Fibroblast of lung (primary cell): ENCODE results near the gene POLG2. TPM values are rescaled to one million over a fixed set of nuclear protein-coding genes. Genes with fewer than 3 reads are reported as not detected.
"Not testable (repeated sequence)": the region's sequence is repeated elsewhere in the genome, so short reads cannot be mapped to it uniquely, and the experiment has no call there.

Experiments
- DNase-seq, 2 donors: peaks; one replicate each; pipeline versions ENCODE4 v3.0.0 to v3.0.0-alpha.2; 2010; ENCODE audit warnings: low read depth in 2 of 2
- H2AFZ ChIP-seq: 2 replicates; pipeline ENCODE4 v1.5.1; 2012; ENCODE audit warnings: low read length, control low read depth, inconsistent platforms
- H3K27ac ChIP-seq: 2 replicates; pipeline ENCODE4 v1.5.1; 2011; ENCODE audit warnings: low read length, control low read depth; ENCODE audit not compliant: insufficient read depth
- H3K27me3 ChIP-seq: 2 replicates; pipeline ENCODE4 v1.5.1; 2011; ENCODE audit warnings: mild to moderate bottlenecking, low read length; ENCODE audit not compliant: control insufficient read depth, insufficient read depth
- H3K36me3 ChIP-seq: 2 replicates; pipeline ENCODE4 v1.5.1; 2011; ENCODE audit warnings: low read length; ENCODE audit not compliant: control insufficient read depth, insufficient read depth
- H3K4me1 ChIP-seq: 2 replicates; pipeline ENCODE4 v1.5.1; 2011; ENCODE audit warnings: low read length; ENCODE audit not compliant: control insufficient read depth, insufficient read depth; ENCODE audit errors: extremely low read depth
- H3K4me2 ChIP-seq: 2 replicates; pipeline ENCODE4 v1.5.1; 2011; ENCODE audit warnings: low read length, control low read depth; ENCODE audit not compliant: insufficient read depth; ENCODE audit errors: extremely low read depth
- H3K4me3 ChIP-seq, 4 experiments: fragments of 200-600 bp in 1 of 4; sonication (generic) in 1 of 4; replicated peaks in 1 of 4; 2 replicates each; pipeline ENCODE4 v1.5.1; 2011 to 2016; ENCODE audit warnings: low read length in 4 of 4, low read depth in 3 of 4, mild to moderate bottlenecking in 3 of 4, control low read depth in 2 of 4, inconsistent platforms in 1 of 4, mixed read lengths in 1 of 4; ENCODE audit not compliant: insufficient read depth in 1 of 4; ENCODE audit errors: control extremely low read depth in 1 of 4
- H3K79me2 ChIP-seq: 2 replicates; pipeline ENCODE4 v1.5.1; 2012; ENCODE audit warnings: mild to moderate bottlenecking, low read length, inconsistent platforms; ENCODE audit not compliant: control insufficient read depth, insufficient read depth
- H3K9ac ChIP-seq: 2 replicates; pipeline ENCODE4 v1.5.1; 2011; ENCODE audit warnings: mild to moderate bottlenecking, low read length, control low read depth; ENCODE audit not compliant: insufficient read depth
- H3K9me3 ChIP-seq: 2 replicates; pipeline ENCODE4 v1.5.1; 2012; ENCODE audit warnings: low read depth, low read length; ENCODE audit not compliant: control insufficient read depth, insufficient read depth
- H4K20me1 ChIP-seq: 2 replicates; pipeline ENCODE4 v1.5.1; 2011; ENCODE audit warnings: low read length; ENCODE audit not compliant: control insufficient read depth, insufficient read depth; ENCODE audit errors: extremely low read depth
- EZH2 ChIP-seq: IDR thresholded peaks from 2 replicates; pipeline ENCODE4 v1.5.1; 2012; ENCODE audit warnings: low read length, control low read depth, mild to moderate bottlenecking; ENCODE audit errors: missing control alignments
- polyA plus RNA-seq, 2 donors: library from polyadenylated mRNA; depleted of rRNA in 1 of 2; stranded (reverse) in 1 of 2; unstranded in 1 of 2; fragments of >200 nt; gene quantifications; 2 replicates each; pipeline ENCODE4 v1.2.1, GENCODE V29; 2011 to 2012; ENCODE audit warnings: missing spikeins in 1 of 2
- total RNA-seq: library from RNA; depleted of rRNA; stranded (reverse); fragments of >200 nt; gene quantifications from 2 replicates; pipeline ENCODE4 v1.2.1, GENCODE V29; 2014
- TF ChIP-seq, protein P1 (sequence below), 2 donors: IDR thresholded peaks in 1 of 2; conservative IDR thresholded peaks in 1 of 2; 1 replicate in 1 of 2; 2 replicates in 1 of 2; pipeline ENCODE4 v1.5.1; 2011 to 2012; ENCODE audit warnings: low read length in 2 of 2, control low read depth in 1 of 2, inconsistent platforms in 1 of 2, low read depth in 1 of 2, mild to moderate bottlenecking in 1 of 2

Gene POLG2
- total and polyA plus RNA-seq, 2 donors (not counting 1 experiment from before 2014, with no cell fraction given), result 6.9 to 21.3 TPM

GRCh38 chr17:64497565-64498035 is 746 bp upstream of the POLG2 start:
- TF ChIP-seq EZH2, result no peak
- Histone ChIP-seq H3K9me3 (no peaks in the 10 kb centered on the region), H3K27me3 (no peaks in the 10 kb centered on the region), H3K27ac (peak overlapping the region; percentile 81), H3K4me2 (peak overlapping the region; percentile 83), H3K4me1 (peaks cover 2% of the 10 kb centered on the region), H3K4me3 (peak overlapping the region; percentile 73 to 98 (median 89)), H3K79me2 (peaks cover 41% of the 10 kb centered on the region), H3K9ac (peak overlapping the region; percentile 51), H2AFZ (no peak overlapping the region), H3K36me3 (peaks cover 17% of the 10 kb centered on the region), H4K20me1 (peaks cover 3% of the 10 kb centered on the region)
- no peak for DNase-seq

- peak overlapping the region; percentile 73 to 98 (median 89) for H3K4me3 ChIP-seq
- peaks cover 9% of the 10 kb centered on the region for H3K36me3 ChIP-seq
- peaks cover 29% of the 10 kb centered on the region for H3K79me2 ChIP-seq
- no peak for DNase-seq
- no peaks in the 10 kb centered on the region for H3K27me3 ChIP-seq
- peaks cover 3% of the 10 kb centered on the region for H4K20me1 ChIP-seq
- H3K4me1 ChIP-seq, result peaks cover 2% of the 10 kb centered on the region
- H3K9ac ChIP-seq, result peak overlapping the region; percentile 73
- peak overlapping the region; percentile 98 for H3K4me2 ChIP-seq
- H3K27ac ChIP-seq, result peak overlapping the region; percentile 81
- no peak for TF ChIP-seq EZH2
- TF ChIP-seq, protein P1, sequence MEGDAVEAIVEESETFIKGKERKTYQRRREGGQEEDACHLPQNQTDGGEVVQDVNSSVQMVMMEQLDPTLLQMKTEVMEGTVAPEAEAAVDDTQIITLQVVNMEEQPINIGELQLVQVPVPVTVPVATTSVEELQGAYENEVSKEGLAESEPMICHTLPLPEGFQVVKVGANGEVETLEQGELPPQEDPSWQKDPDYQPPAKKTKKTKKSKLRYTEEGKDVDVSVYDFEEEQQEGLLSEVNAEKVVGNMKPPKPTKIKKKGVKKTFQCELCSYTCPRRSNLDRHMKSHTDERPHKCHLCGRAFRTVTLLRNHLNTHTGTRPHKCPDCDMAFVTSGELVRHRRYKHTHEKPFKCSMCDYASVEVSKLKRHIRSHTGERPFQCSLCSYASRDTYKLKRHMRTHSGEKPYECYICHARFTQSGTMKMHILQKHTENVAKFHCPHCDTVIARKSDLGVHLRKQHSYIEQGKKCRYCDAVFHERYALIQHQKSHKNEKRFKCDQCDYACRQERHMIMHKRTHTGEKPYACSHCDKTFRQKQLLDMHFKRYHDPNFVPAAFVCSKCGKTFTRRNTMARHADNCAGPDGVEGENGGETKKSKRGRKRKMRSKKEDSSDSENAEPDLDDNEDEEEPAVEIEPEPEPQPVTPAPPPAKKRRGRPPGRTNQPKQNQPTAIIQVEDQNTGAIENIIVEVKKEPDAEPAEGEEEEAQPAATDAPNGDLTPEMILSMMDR (conservative IDR thresholded peaks at IDR 0.05 in 1 of 2, IDR thresholded peaks at IDR 0.05 in 1 of 2; ENCODE audit: low read depth in 1 of 2, low read length in 2 of 2), result no peak
- H3K9me3 ChIP-seq, result no peaks in the 10 kb centered on the region
- peak overlapping the region; percentile 66 for H2AFZ ChIP-seq
Observed at GRCh38 chr17:64496348-64496785, 487 bp downstream of the POLG2 start.

DNA sequence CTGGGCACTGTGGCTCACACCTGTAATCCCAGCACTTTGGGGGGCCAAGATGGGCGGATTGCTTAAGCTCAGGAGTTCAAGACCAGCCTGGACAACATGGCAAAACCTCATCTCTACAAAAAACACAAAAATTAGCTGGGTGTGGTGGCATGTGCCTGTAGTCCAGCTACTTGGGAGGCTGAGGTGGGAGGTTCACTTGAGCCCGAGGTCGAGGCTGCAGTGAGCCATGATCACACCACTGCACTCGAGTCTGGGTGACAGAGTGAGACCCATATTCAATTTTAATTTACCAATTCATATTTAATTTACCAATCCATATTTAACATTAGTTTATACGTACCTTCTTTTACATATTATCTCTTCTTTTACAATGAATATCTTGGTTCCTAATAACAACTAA is 1.6 kb downstream of the POLG2 start:
- H3K9me3 ChIP-seq, H2AFZ ChIP-seq, DNase-seq, H3K9ac ChIP-seq, H3K27ac ChIP-seq, H3K27me3 ChIP-seq, H3K36me3 ChIP-seq, H4K20me1 ChIP-seq, H3K4me1 ChIP-seq: not testable (repeated sequence)
- Histone ChIP-seq H3K4me3 (peak overlapping the region in 3 of 4 experiments; percentile 24 to 87 (median 73)), H3K79me2 (peaks cover 18% of the 10 kb centered on the region), H3K4me2 (peak overlapping the region; percentile 32)

GRCh38 chr17:64494121-64494520 is 2.7 kb downstream of the POLG2 start:
- no peak overlapping the region for H2AFZ ChIP-seq
- no peaks in the 10 kb centered on the region for H3K9me3 ChIP-seq
- peaks cover 2% of the 10 kb centered on the region for H3K4me1 ChIP-seq
- H3K27me3 ChIP-seq, result no peaks in the 10 kb centered on the region
- peaks cover 4% of the 10 kb centered on the region for H3K36me3 ChIP-seq
- DNase-seq, result no peak
- peak overlapping the region in 1 of 4 experiments; percentile 44 for H3K4me3 ChIP-seq
- peak overlapping the region; percentile 54 for H3K4me2 ChIP-seq
- TF ChIP-seq EZH2, result no peak
- TF ChIP-seq, protein P1 (conservative IDR thresholded peaks at IDR 0.05 in 1 of 2, IDR thresholded peaks at IDR 0.05 in 1 of 2; ENCODE audit: low read depth in 1 of 2, low read length in 2 of 2), result no peak
- H3K27ac ChIP-seq, result no peak overlapping the region
- peaks cover 3% of the 10 kb centered on the region for H4K20me1 ChIP-seq
- H3K9ac ChIP-seq, result no peak overlapping the region
- H3K79me2 ChIP-seq, result peaks cover 16% of the 10 kb centered on the region
